Measurements from ENCODE around the gene GANAB. TPM values are rescaled to one million over a fixed set of nuclear protein-coding genes. Genes with fewer than 3 reads are reported as not detected.

Gene GANAB
- total and polyA plus RNA-seq, 2 of the 13 experiments (the other 11 are each of a cell fraction or from before 2014, with no cell fraction given) = 99.5 to 234 TPM

DNA sequence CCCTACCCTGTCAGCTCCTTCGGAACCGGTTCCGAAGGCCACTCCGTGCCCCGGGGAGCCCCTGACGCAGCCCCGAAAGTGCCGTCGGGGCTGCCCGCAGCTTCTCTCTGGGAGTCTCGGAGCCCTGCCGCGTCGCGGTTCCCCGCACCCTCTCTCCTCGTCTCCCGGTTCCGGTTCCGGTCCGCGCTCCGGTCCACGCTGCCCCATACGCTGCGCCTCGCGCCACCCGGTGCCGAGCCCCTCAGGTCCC, 45.4 kb downstream of the GANAB start (continued):
- TF ChIP-seq, protein P1, sequence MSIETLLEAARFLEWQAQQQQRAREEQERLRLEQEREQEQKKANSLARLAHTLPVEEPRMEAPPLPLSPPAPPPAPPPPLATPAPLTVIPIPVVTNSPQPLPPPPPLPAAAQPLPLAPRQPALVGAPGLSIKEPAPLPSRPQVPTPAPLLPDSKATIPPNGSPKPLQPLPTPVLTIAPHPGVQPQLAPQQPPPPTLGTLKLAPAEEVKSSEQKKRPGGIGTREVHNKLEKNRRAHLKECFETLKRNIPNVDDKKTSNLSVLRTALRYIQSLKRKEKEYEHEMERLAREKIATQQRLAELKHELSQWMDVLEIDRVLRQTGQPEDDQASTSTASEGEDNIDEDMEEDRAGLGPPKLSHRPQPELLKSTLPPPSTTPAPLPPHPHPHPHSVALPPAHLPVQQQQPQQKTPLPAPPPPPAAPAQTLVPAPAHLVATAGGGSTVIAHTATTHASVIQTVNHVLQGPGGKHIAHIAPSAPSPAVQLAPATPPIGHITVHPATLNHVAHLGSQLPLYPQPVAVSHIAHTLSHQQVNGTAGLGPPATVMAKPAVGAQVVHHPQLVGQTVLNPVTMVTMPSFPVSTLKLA (IDR thresholded peaks at IDR 0.05) = no peak
- no peak for TF ChIP-seq ZNF660 (CRISPR knock-in tag; IDR thresholded peaks at IDR 0.05; ENCODE audit: borderline replicate concordance, low read depth)
- TF ChIP-seq ZNF768 (CRISPR knock-in tag; IDR thresholded peaks at IDR 0.05) = no peak
- TF ChIP-seq, protein P2, sequence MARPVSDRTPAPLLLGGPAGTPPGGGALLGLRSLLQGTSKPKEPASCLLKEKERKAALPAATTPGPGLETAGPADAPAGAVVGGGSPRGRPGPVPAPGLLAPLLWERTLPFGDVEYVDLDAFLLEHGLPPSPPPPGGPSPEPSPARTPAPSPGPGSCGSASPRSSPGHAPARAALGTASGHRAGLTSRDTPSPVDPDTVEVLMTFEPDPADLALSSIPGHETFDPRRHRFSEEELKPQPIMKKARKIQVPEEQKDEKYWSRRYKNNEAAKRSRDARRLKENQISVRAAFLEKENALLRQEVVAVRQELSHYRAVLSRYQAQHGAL (CRISPR knock-in tag; IDR thresholded peaks at IDR 0.05; ENCODE audit: not compliant biosample characterization) = no peak
- TF ChIP-seq, protein P3, sequence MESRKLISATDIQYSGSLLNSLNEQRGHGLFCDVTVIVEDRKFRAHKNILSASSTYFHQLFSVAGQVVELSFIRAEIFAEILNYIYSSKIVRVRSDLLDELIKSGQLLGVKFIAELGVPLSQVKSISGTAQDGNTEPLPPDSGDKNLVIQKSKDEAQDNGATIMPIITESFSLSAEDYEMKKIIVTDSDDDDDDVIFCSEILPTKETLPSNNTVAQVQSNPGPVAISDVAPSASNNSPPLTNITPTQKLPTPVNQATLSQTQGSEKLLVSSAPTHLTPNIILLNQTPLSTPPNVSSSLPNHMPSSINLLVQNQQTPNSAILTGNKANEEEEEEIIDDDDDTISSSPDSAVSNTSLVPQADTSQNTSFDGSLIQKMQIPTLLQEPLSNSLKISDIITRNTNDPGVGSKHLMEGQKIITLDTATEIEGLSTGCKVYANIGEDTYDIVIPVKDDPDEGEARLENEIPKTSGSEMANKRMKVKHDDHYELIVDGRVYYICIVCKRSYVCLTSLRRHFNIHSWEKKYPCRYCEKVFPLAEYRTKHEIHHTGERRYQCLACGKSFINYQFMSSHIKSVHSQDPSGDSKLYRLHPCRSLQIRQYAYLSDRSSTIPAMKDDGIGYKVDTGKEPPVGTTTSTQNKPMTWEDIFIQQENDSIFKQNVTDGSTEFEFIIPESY (CRISPR knock-in tag; IDR thresholded peaks at IDR 0.05) = no peak
- no peak for TF ChIP-seq RNF2 (conservative IDR thresholded peaks at IDR 0.05; ENCODE audit: low read depth)
- no peak for TF ChIP-seq RBFOX2 (IDR thresholded peaks at IDR 0.05; ENCODE audit: low read depth, low read length)
- TF ChIP-seq, protein P4, sequence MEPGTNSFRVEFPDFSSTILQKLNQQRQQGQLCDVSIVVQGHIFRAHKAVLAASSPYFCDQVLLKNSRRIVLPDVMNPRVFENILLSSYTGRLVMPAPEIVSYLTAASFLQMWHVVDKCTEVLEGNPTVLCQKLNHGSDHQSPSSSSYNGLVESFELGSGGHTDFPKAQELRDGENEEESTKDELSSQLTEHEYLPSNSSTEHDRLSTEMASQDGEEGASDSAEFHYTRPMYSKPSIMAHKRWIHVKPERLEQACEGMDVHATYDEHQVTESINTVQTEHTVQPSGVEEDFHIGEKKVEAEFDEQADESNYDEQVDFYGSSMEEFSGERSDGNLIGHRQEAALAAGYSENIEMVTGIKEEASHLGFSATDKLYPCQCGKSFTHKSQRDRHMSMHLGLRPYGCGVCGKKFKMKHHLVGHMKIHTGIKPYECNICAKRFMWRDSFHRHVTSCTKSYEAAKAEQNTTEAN (CRISPR knock-in tag; conservative IDR thresholded peaks at IDR 0.05) = no peak
- no peak for TF ChIP-seq POLR2A (IDR thresholded peaks at IDR 0.05; ENCODE audit: insufficient read depth in 1 of 2, low read depth in 2 of 2, low read length in 2 of 2)
- no peak for TF ChIP-seq NCOA5 (CRISPR knock-in tag; IDR thresholded peaks at IDR 0.05)
- no peak for TF ChIP-seq KDM5B (CRISPR knock-in tag; IDR thresholded peaks at IDR 0.05; ENCODE audit: borderline replicate concordance)
- no peak; the same call in 1 of the 2 replicates for TF ChIP-seq TBX2 (CRISPR knock-in tag; IDR thresholded peaks at IDR 0.05; ENCODE audit: borderline replicate concordance)
- TF ChIP-seq FIP1L1 (IDR thresholded peaks at IDR 0.05; ENCODE audit: borderline replicate concordance, insufficient read depth, low read depth, low read length) = no peak
- no peak for TF ChIP-seq BCL3 (CRISPR knock-in tag; IDR thresholded peaks at IDR 0.05)
- TF ChIP-seq TBL1XR1 (IDR thresholded peaks at IDR 0.05; ENCODE audit: borderline replicate concordance, low read length, partially characterized antibody) = no peak
- TF ChIP-seq NFE2L2 (IDR thresholded peaks at IDR 0.05; ENCODE audit: low read length) = no peak
- TF ChIP-seq NR2F2 (IDR thresholded peaks at IDR 0.05; ENCODE audit: borderline replicate concordance, low read depth) = no peak
- TF ChIP-seq ZNF296 (CRISPR knock-in tag; conservative IDR thresholded peaks at IDR 0.05) = no peak
- TF ChIP-seq, protein P5, sequence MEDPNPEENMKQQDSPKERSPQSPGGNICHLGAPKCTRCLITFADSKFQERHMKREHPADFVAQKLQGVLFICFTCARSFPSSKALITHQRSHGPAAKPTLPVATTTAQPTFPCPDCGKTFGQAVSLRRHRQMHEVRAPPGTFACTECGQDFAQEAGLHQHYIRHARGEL (CRISPR knock-in tag; IDR thresholded peaks at IDR 0.05) = no peak
- no peak for TF ChIP-seq GPN1 (CRISPR knock-in tag; IDR thresholded peaks at IDR 0.05; ENCODE audit: borderline replicate concordance)
- no peak for TF ChIP-seq TFDP2 (CRISPR knock-in tag; IDR thresholded peaks at IDR 0.05)
- TF ChIP-seq, protein P6, sequence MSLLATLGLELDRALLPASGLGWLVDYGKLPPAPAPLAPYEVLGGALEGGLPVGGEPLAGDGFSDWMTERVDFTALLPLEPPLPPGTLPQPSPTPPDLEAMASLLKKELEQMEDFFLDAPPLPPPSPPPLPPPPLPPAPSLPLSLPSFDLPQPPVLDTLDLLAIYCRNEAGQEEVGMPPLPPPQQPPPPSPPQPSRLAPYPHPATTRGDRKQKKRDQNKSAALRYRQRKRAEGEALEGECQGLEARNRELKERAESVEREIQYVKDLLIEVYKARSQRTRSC (CRISPR knock-in tag; IDR thresholded peaks at IDR 0.05; ENCODE audit: low read depth) = no peak
